CD4-positive, alpha-beta T cell treated with Interleukin-21 for 1 hour (primary cell): ENCODE data around the gene FOXA1.

Source experiments
- DNase-seq: peaks from one replicate; pipeline ENCODE4 v3.0.0-alpha.2; 2020

FOXA1 gene

GRCh38 chr14:37553935-37554550, 41.0 kb downstream of the FOXA1 start:
- no peak for DNase-seq

- DNase-seq, result no peak
These were observed 43.9 kb downstream of the FOXA1 start for GRCh38 chr14:37551119-37551518.

GRCh38 chr14:37550511-37550910, 44.5 kb downstream of the FOXA1 start:
- no peak for DNase-seq

- no peak for DNase-seq
These were observed 48.2 kb downstream of the FOXA1 start for GRCh38 chr14:37546621-37547447.

- DNase-seq, result no peak
These were observed 49.9 kb downstream of the FOXA1 start for GRCh38 chr14:37545174-37545573.

GRCh38 chr14:37544407-37544806, 50.6 kb downstream of the FOXA1 start:
- no peak for DNase-seq

GRCh38 chr14:37539992-37540391, 55.1 kb downstream of the FOXA1 start:
- DNase-seq, result no peak
